Ammon's horn (tissue), 1 donor: ENCODE data around the gene SV2C.
A peak's percentile ranks its signal among the peaks of the same experiment; 100 is the strongest.
"Not testable (repeated sequence)": the region's sequence is repeated elsewhere in the genome, so short reads cannot be mapped to it uniquely, and the experiment has no call there.

Experiments used
- DNase-seq: peaks from one replicate; pipeline ENCODE4 v3.0.0-alpha.2; 2016; ENCODE audit warnings: low spot score

The SV2C gene

DNA sequence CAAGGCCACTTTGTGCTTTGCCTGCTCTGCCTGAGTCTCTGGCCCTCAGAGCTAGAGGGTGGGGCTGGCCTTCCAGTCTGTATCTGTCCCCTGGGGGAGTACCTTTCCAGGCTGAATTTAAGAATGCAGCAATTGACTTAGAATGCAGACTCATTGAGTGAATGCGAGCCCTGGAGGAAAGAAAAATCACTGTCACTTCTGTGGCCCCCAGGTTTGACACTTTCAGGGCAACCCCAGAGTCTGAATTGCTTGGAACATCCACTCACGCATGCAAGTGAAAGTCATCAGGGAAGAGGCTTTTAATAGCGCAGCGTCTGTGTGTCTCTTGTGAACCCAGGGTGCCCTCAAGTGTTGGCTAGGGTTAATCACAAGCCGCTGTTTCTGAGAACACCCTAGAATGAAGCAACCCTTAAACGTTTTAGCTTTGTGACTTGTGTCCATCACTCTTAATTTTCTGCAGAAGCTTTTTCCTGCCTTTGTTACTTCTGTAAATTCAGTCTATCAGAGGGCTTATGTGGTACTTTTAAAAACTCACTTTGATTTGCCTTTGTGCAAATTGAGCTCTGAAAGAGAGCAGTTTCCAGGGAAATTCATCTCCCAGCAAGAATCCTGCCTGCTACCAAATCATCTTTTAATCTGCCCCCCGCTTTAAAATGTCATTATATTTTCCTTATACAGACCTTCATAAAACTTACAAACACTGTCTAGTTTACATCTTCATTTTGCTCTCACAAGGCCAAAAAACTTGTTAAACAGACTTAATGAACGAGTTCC lies 173.1 kb downstream of the SV2C start:
- DNase-seq = peak; percentile 89

DNA sequence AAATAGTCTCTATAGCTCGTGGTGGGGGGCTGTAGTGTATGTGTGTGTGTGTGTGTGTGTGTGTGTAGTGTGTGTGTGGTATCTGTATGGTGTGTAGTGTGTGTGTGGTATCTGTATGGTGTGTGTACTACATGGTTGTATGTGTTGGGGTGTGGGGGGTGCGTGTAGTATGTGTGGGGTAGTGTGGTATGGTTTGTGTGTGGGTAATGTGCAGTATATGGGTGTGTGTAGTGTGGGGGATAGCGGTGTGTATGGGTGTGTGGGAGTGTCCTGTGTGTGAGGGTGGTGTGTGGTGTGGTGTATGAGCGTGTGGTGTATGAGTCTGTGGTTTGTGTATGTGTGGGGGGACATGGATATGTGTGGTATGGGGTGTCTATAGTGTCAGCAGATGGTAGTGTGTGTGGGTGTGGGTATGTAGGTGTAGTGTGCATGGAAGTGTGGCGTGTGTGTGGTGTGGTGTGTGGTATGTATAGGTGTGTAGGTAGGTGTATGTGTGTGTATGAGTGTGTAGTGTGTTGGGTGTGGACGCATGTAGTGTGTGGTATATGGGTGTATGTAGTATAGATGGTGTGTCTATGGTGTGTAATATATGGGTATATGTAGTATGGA lies 174.1 kb downstream of the SV2C start:
- no peak for DNase-seq

DNA sequence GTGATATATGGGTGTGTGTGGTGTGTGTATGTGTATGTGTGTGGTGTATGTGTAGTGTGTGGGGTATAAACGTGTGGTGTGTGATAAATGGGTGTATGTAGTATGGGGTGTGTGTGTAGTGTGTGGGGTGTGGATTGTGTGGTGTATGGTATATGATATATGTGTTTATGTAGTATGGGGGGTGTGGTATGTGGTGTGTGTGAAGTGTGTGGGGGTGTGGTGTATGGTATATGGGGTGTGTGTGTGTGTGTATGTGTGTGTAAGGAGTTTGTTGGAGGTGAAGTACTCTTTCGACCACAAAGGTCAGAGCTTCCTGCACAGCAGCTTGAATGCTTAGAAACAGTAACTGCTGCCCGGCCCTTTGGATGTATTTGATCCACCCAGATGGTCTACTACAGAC lies 174.7 kb downstream of the SV2C start:
- no peak for DNase-seq

DNA sequence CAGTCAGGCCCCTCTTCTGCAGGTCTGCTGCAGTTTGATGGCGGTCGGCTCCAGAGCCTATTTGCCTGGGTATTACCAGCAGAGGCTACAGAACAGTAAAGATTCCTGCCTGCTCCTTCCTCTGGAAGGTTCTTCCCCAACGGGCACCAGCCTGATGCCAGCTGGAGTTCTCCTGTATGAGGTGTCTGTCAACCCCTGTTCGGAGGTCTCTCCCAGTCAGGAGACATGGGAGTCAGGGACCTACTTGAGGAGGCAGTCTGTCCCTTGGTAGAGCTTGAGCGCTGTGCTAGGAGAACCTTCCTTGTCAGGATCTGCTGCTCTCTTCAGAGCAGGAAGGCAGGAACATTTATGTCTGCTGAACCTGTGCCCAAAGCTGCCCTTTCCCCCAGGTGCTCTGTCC lies 181.5 kb downstream of the SV2C start:
- DNase-seq = no peak

DNA sequence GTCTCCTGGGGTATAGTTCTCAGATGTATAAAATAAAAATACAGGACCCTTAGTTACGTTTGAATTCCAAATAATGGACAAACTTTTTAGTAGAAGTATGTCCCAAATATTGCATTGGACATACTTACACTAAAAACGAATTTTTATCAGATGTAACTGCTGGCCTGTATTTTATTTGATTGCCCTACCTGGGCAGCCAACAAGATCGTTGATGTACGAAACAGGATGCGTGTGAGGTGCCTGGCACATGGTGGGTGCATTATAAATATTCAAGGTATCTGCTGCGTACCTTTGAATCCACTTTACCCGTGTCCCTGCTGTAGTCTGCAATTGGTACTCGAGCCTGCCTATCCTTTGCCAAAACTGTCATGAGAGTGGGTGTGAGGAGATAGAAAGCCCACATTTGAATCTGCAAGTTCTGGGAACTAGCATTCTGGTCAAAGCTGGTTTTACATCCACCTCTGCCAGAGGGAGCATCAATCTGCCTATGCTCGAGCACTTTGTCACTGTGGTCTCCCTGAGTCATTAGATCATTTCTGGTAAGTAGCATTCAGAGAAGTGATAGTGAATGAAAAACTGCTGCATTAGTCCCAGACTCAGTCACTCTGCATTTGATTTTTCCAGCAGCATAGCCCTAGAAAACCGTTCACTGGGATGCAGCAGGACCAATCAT lies 186.2 kb downstream of the SV2C start:
- no peak for DNase-seq

DNA sequence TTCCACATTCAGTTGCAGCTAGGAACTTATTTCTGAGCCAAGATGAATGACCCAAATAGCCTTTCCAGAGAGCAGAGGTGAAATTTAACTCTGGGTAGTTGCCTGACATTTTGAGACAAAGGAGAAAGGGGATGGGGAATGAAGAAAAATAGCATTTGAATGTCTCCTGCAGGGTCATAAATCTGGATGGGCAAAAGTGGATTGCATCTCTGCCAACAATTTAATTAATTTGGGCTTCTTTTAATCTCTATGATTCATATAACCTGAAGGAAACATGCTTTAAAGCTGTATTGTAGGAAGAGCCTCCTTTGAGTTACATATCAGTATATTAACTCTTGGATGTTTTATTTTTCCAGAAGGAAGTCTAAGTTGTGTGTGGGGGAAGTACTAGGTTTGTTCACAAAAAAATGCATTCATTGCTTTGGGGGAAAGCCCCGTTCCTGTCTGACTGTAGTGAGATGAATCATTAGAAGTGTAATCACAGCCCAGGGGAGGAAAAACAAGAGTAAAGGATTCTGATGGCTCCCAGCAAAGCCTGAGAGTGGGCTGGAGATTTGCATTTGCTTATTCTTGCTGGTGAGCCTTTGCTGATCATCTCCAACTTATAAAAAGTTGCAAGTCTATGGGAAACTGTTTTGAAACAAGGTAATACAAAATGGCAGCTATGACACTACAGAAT lies 186.9 kb downstream of the SV2C start:
- no peak for DNase-seq

DNA sequence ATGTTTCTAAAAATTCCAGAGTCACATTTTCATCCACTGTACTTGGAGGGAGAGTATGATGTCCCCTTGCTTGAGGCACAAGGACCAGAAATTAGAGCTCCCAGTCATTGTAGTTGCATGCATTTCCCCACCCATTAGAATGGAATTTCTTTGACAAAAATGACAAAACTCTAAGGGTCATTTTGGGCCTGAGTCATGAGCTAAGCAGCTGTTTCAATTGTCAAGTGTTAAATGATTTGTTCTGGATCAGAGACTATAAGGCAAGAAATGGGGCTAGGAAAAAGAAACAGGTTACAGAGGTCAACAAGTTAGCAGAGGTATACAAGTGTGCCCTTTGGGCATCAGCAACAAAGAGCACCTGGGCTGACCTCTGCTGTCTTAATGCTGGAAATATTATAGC lies 188.7 kb downstream of the SV2C start:
- no peak for DNase-seq

DNA sequence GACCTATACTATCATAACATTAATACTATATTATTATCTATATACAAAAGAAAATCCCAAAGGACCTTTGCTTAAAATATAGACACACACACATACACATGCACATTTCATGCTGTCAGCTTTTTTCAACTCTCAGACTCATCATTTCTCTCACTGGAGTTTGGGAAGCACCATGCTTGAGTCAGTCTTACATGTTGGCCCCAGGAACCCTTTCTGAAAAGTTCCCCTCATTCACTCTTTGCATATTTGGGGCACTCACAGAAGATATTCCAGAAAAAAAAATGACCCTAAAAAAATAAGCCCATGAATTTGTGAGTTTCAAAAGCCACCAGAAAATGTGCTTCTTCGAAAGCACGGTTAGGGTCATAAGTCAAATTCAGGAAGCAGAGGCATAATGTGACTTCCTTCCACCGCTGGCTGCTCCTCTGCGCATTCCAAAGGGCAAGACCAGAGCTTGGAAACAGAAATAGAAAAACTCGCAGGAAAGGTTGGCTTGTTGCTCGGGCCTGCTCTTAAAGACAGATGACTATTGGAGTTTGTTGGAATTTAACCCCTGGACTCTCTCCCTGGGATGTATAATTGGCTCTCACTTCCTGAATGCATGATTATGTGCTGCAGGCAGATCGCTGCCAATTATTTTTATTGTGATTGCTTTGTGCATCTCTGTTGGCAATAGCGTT lies 190.2 kb downstream of the SV2C start:
- no peak for DNase-seq

DNA sequence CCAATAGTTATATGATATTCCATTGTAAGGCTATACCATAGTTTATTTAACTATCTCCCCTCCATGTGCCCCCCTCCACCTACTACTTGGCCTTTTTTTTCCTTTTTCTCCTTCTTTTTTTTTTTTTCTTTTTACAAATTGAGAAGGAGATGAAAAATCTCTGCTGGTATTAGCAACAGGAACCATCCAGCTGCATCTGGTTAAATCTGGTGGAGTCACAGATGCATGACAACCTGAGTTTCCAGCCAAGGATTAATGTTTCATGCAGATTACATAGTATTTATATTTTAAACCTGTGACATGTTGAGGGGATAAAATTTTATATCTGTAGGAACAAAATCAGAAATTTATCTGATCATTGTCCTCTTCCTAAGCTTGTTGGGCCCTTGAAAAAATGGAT lies 191.4 kb downstream of the SV2C start:
- no peak for DNase-seq

DNA sequence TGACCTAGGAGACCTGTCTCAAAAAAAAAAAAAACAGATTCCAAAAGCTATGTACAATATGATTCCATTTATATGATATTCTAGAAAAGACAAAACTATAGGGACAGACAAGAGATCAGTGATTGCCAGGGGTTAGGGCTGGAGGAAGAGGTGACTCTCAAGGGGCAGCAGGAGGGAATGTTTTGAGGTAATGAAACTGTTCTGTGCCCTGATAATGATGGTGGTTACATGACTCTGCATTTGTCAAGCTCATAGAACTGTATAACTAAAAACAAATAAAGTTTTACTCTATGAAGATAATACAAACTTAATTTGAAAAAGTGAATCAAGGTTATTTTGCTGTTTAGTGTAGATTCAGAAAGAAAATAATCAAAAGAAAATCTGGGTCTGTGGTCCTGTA lies 194.6 kb downstream of the SV2C start:
- no peak for DNase-seq

DNA sequence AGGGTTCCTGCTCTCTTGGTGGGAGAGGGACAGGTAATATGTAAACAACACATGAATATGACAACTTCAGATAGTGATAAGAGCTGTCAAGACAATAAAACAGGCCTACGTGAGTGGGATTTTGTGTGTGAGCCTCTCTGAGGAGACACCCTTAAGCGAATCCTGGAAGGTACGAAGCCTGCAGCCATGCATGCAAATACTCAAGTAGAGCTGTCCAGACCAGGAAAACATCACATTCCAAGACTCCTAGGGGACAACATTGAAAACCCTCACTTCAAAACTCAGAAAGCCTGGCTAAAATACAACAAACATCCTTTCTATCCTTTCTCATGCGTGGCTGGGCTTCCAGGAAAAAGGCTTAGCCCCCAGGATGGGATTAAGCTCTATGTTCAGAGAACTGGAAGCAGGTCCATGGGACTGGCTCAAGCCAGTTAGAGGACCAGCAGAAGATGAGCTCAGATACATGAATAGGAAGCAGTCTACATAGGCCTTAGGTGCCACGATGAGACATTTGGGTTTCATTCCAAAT lies 195.1 kb downstream of the SV2C start:
- DNase-seq = no peak

DNA sequence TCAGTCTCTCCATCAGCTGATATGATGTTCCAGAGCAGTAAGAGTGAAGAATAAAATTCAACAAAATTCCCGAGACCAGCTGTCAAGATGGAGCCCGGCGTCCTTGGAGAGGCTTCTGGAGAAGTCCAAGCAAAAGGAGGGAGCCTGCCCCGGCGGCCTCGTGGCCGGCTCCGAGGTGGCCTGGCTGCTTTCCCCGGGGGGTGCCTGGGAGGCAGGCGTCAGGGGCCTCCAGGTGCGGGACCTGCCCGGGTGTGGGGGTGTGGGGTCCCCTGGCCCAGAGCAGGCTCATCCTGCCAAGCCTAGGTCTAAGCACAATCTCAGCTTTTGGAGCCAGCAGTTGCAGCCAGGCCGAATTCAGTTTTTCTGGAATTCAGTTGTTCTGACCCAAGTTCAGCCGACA lies 197.3 kb downstream of the SV2C start:
- DNase-seq = no peak

DNA sequence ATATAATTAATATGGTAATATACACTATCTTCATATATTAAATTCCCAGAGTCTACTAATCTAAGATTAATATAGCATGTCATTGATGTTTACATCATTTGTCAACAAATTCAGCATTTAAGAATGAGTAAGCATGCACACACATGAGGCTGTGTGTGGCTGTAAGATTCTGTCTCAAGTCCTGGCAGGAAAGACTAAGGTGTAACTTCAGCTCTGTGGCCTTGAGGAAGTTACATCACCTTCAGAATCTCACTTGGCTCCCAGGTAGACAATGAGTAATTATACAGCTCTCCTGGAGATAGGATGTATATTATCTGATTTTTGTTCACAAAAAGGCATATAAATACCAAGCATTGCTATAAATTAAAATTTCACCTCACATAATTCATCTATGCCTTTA lies 200.5 kb downstream of the SV2C start:
- DNase-seq = no peak

DNA sequence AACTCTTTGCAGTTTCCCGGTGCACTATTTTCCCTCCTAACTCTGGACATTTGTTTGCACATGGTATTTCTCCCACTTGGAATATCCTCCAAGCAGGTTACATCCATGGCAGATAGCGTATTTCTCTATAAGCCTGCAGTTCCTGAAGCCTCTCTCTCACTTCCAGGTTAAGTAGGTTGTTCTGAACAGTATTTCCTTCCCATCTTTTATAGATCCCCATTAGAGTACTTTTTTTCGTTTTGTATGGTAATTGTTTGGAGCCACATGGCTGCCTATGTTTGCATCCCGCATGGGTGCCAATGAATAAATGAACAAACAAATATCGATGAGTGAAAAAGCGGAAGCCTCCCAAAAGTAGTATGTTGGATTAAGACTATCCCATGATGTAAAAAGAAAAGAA lies 206.5 kb downstream of the SV2C start:
- DNase-seq = no peak

DNA sequence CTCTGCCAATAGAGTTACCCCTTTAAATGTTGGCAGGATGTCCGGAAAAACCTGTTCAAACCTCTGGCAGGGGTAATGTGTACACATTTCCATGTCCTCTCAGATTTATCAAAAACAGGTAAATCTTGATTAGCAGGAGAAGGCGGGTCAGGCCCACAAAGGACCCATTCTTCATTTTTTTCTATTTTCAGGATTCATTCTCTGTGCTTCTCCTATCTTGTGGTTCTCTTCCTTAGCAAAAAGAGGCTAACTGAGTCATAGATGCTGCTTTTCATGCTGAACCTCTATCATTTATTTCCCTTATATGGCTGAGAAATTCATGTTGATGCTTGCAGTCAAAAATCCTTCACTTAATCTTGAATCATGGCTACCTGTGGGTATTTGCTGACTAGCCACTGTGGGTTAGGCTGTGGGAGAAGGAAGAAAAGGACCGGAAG lies 207.2 kb downstream of the SV2C start:
- no peak for DNase-seq

DNA sequence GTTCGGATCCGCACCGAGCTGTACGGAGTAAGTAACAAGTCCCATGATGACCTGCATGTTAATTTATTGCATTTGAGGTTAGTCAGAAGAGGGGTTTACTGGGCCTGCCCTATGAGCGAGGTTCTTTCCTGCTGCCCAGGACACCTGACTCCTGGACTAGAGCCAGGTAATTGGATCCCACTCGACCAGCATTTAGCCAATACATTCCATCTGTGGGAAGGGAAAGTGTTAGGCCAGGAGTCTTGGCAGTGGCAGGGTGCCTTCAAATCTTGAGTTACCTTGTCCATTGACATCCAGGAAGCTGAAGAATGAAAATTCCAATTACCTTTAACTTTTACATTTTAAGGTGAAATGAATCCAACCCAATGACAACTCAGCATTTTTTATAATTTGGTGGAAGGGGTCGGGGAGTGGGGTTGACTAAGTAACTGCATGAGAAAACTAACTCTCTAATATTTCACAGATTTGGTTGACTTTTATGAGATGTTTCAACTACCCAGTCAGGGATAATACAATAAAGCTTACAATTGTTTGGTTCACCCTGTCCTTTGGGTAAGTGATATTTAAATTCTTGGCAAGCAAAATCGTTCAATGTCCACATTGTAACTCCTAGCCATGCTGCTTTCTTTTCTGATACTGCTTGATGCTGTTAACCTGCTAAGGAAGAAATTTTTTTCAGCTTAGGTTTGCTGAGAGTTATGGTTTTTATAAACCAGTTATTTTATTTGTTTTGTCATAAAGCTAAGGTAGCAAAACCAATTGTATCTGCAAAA lies 208.3 kb downstream of the SV2C start:
- DNase-seq = no peak

DNA sequence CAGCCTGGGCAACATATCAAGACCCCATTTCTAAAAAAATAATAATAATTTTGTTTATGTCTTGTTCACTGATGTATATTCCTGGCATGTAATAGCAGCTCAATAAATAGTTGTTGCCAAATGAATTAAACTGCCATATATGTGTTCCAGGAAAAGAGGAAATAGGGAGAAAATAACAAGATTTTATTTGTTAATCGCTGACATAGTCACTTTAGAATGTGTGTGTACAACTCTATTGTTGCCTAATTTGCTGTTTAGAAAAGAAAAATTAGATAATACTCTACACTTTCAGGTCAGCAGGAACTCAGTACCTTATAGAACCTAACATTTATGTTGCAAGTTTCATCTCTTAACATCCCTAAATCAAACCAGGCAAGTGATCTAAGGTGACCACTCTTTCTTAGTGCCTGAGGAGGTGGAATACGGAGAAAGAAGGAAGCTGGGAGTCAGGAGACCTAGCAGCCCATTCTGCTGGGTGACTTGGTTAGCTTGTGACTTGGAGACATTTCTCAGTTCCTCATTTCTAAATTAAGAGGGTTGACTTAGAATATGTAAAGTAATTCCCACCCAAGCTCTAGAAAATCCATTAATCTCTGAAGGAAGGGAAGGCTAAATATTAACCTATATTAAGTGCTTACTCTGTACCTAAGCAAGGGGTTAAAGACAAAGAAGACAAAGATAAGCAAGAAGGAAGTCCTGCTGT lies 209.6 kb downstream of the SV2C start:
- peak; percentile 21 for DNase-seq

DNA sequence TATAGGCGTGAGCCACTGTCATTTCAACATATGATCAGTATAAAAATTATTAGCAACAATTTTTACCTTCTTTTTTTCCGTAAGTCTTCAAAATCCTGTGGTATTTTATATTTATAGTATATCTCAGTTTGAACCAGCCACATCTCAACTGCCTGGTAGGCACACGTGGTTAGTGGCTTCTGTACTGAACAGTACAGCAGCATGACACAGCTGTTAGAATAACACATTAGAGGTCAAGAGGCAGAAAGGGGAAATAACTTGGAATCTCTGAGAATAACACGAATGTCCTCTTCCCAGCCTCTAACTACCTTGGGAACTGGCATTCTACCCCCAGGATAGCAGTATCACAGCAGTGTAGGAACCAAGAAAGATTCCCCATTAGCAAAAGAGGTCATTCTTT lies 211.4 kb downstream of the SV2C start:
- DNase-seq = peak; percentile 15

DNA sequence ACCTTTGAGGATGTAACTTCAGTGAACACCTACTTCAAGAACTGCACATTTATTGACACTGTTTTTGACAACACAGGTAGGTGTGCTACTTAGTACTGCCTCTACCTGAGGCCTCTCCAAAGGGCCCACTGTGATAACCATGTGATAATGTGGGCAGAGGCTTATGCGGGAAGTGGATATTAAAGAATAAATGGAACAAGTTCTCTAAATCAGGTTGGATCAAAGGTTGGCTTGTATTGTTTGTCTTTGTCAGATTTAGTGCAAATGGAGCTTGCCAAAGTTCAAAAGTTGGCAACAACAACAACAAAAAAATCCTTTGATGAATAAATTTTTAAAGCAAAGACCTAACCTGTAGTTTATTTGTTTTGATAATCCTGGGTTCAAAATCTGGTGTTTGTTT lies 215.7 kb downstream of the SV2C start:
- no peak for DNase-seq

DNA sequence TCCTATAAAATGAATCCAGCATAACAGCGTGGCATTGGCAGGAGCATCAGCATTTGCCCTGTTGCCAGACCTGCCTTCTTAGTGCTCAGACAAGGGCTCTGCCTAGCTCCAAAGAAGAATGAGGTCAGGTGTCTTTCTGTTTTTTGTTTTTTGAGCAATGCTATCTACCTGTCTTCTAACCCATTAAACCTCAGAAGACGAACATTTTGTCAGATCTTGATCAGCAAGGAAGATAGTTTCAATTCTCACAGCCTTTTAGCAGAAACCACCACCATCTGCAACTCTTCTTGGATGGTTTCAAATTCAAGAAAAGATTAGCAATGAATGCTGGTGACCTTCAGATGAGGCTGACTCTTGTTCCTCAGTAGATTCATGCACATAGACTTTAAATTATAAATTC lies 216.4 kb downstream of the SV2C start:
- DNase-seq = no peak

DNA sequence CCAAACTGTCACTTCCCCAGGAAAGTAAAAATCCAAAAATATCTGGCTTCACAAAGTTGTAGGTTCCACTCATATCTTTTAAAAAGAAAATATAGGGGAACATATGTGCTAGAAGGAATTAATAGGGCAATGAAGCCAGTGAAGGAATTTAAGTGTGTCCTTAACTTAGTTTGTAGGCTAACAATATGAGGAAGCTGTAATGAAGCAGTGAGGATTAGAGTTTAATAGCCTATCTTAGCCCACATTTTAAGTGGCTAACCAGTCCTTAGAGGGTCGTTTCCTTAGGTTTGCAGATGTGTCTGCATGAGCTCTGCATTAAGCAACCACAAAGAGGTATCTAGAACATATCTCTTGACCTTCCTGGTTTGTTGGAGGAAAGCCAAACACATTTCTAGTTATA lies 218.7 kb downstream of the SV2C start:
- DNase-seq = not testable (repeated sequence)
